Endothelial cell (in vitro differentiated cells): ENCODE measurements around the gene DLGAP1. TPM values are rescaled to one million over a fixed set of nuclear protein-coding genes. Genes with fewer than 3 reads are reported as not detected.

Source experiments
- DNase-seq: peaks from one replicate; pipeline ENCODE4 v3.0.0; 2021; ENCODE audit warnings: low spot score
- H3K27ac Mint-ChIP-seq: one replicate; pipeline ENCODE4 v1.8.0; 2021; ENCODE audit warnings: mixed read lengths, inconsistent platforms; ENCODE audit not compliant: unreplicated experiment
- H3K27me3 Mint-ChIP-seq: one replicate; pipeline ENCODE4 v1.8.0; 2021; ENCODE audit warnings: mild to moderate bottlenecking, moderate library complexity, mixed read lengths, inconsistent platforms; ENCODE audit not compliant: unreplicated experiment
- H3K36me3 Mint-ChIP-seq: one replicate; pipeline ENCODE4 v1.8.0; 2021; ENCODE audit warnings: mild to moderate bottlenecking, low read depth, mixed read lengths, inconsistent platforms; ENCODE audit not compliant: unreplicated experiment
- H3K4me1 Mint-ChIP-seq: one replicate; pipeline ENCODE4 v1.8.0; 2021; ENCODE audit warnings: mild to moderate bottlenecking, mixed read lengths, inconsistent platforms; ENCODE audit not compliant: unreplicated experiment
- H3K4me3 Mint-ChIP-seq: one replicate; pipeline ENCODE4 v1.8.0; 2021; ENCODE audit warnings: mild to moderate bottlenecking, mixed read lengths, inconsistent platforms; ENCODE audit not compliant: unreplicated experiment
- H3K9me3 Mint-ChIP-seq: one replicate; pipeline ENCODE4 v1.8.0; 2021; ENCODE audit warnings: mixed read lengths, inconsistent platforms; ENCODE audit not compliant: unreplicated experiment
- CTCF ChIP-seq: fragments of 200-600 bp; sonication (generic); IDR thresholded peaks from one replicate; pipeline ENCODE4 v1.5.0; 2021; ENCODE audit warnings: antibody characterized with exemption; ENCODE audit not compliant: unreplicated experiment
- total RNA-seq: library from RNA; stranded (reverse); fragmentation: NEBNext Ultra II Directional; extraction: Animal tissue kit (Norgen Biotek cat#: 25700); gene quantifications from one replicate; pipeline ENCODE4 v1.2.1, GENCODE V29; 2021; ENCODE audit not compliant: unreplicated experiment

The DLGAP1 gene
- total RNA-seq, 1 donor from 2014 or later, result 1.8 TPM

- no peak for TF ChIP-seq CTCF
- no peaks in the 10 kb centered on the region for H3K27me3 Mint-ChIP-seq
- no peak overlapping the region for H3K27ac Mint-ChIP-seq
- H3K9me3 Mint-ChIP-seq, result peaks cover 6% of the 10 kb centered on the region
- DNase-seq, result no peak
- H3K4me1 Mint-ChIP-seq, result peaks cover 6% of the 10 kb centered on the region
- H3K4me3 Mint-ChIP-seq, result no peak overlapping the region
- H3K36me3 Mint-ChIP-seq, result no peaks in the 10 kb centered on the region
Observed at GRCh38 chr18:4096486-4096885, 358.6 kb downstream of the DLGAP1 start.

- Mint-ChIP-seq H3K4me1 (peaks cover 6% of the 10 kb centered on the region), H3K27ac (no peak overlapping the region), H3K9me3 (no peaks in the 10 kb centered on the region), H3K27me3 (no peaks in the 10 kb centered on the region), H3K36me3 (no peaks in the 10 kb centered on the region), H3K4me3 (no peak overlapping the region)
- DNase-seq, result no peak
- no peak for TF ChIP-seq CTCF
Observed at GRCh38 chr18:4093676-4094075, 361.4 kb downstream of the DLGAP1 start.

GRCh38 chr18:4084382-4084900 is 370.7 kb downstream of the DLGAP1 start:
- H3K27me3 Mint-ChIP-seq, result no peaks in the 10 kb centered on the region
- H3K9me3 Mint-ChIP-seq, result no peaks in the 10 kb centered on the region
- DNase-seq, result no peak
- H3K36me3 Mint-ChIP-seq, result no peaks in the 10 kb centered on the region
- no peaks in the 10 kb centered on the region for H3K4me1 Mint-ChIP-seq
- H3K4me3 Mint-ChIP-seq, result no peak overlapping the region
- TF ChIP-seq CTCF, result no peak
- no peak overlapping the region for H3K27ac Mint-ChIP-seq

GRCh38 chr18:4078246-4078645 is 376.9 kb downstream of the DLGAP1 start:
- Mint-ChIP-seq H3K27me3 (no peaks in the 10 kb centered on the region), H3K4me1 (no peaks in the 10 kb centered on the region), H3K4me3 (no peak overlapping the region), H3K36me3 (no peaks in the 10 kb centered on the region), H3K9me3 (no peaks in the 10 kb centered on the region), H3K27ac (no peak overlapping the region)
- no peak for DNase-seq
- TF ChIP-seq CTCF, result no peak

GRCh38 chr18:4077721-4078120 is 377.4 kb downstream of the DLGAP1 start:
- TF ChIP-seq CTCF, result no peak
- Mint-ChIP-seq H3K27me3 (no peaks in the 10 kb centered on the region), H3K4me1 (no peaks in the 10 kb centered on the region), H3K27ac (no peak overlapping the region), H3K4me3 (no peak overlapping the region), H3K9me3 (no peaks in the 10 kb centered on the region), H3K36me3 (no peaks in the 10 kb centered on the region)
- no peak for DNase-seq
